GM21528 (cell line): ENCODE measurements around the gene HEMGN.
"Not testable (repeated sequence)": the region's sequence is repeated elsewhere in the genome, so short reads cannot be mapped to it uniquely, and the experiment has no call there.

Experiments used
- ATAC-seq: cut with Tn5 transposase; IDR thresholded peaks from one replicate; pipeline ENCODE4 v1.9.1; 2021; ENCODE audit warnings: mild to moderate bottlenecking, moderate library complexity; ENCODE audit not compliant: unreplicated experiment, low FRiP score

HEMGN gene, protein sequence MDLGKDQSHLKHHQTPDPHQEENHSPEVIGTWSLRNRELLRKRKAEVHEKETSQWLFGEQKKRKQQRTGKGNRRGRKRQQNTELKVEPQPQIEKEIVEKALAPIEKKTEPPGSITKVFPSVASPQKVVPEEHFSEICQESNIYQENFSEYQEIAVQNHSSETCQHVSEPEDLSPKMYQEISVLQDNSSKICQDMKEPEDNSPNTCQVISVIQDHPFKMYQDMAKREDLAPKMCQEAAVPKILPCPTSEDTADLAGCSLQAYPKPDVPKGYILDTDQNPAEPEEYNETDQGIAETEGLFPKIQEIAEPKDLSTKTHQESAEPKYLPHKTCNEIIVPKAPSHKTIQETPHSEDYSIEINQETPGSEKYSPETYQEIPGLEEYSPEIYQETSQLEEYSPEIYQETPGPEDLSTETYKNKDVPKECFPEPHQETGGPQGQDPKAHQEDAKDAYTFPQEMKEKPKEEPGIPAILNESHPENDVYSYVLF

DNA sequence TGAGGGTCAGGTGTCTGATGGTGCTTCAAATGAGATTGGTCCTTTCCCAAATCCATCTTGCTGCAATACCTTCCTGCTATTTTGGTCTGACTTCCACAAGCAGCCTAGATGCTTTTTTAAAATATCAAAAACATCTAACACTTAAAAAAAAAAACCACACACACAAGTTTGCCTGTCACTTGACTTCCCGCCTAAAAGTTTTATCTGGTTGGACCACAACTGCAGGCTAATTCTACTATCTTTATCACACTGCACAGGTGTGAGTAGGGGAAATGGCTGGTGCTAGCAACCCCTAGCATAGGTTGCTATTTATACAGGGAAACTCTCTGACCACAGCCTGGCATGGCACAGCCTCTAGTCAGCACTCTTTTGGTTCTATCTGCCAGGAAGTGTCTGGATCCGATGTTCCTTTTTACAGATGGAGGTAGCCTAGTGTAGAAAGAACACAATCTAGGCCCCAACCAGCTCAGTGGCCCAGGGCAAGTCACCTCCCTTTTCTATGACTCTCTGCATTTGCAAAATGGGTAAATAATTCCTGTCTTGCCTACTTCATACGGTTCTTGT is at the start of gene HEMGN:
TSS of gene HEMGN (minus strand) at position 92 of the 564 bp plus-strand sequence. CDS start at position 56, 36 bp downstream.
- no peak for ATAC-seq

DNA sequence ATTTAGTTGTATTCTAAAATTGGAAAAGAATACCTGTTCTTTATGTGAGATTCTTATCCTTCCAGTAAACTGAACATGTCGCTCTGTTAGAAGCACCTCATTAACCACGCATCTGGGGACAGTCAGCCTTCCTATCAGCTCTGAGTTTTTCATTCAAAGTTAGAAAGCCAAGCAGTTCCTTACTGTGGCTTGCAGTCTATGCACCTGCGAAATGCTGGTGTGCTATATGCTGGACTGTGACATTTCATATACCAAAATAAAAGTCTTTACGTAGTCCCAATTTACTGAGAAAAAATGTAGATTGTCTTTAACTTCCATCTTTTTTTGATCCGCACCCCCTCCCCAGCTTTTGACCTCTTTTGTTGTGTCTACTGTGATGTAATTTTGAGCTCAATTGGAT is 49.5 kb upstream of the HEMGN start:
- no peak for ATAC-seq

DNA sequence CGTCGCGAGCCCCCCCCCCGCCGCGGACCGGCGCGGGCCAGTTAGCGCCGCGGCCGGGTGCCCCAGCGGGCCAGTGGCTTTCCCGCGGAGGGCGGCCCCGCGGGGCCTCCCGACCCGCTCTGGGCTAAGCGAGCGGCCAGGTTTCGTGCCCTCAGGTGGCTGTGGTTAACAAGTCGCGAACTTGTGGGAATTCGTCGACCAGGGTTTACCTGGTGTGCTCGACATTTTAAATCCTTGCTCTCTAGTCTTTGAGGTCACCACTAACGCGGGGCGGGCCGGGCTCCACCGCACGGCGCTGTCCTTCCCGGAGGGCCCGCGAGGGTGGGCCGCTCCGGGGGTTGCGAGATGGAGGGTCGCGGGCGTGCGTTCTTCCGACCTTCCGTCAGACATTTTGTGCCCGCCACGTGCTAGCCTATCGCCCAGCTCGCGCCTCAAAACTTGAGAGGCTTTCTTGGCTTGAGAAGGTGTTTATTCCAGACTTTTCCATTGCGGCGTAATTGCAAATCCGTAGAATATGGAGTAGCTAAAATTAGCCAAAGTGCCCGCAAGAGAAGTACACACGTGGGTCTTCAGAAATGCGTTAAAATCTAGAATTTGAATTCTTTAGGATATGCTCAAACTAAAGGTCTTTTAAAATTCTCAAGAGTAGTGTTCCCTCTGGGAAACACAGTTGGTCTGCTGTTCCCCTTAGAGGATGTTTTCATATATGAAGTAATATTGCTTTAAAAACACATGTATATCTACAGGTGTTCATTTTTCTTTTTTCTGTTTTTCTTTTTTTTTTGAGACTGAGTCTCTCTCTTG is 47.3 kb upstream of the HEMGN start:
- no peak for ATAC-seq

DNA sequence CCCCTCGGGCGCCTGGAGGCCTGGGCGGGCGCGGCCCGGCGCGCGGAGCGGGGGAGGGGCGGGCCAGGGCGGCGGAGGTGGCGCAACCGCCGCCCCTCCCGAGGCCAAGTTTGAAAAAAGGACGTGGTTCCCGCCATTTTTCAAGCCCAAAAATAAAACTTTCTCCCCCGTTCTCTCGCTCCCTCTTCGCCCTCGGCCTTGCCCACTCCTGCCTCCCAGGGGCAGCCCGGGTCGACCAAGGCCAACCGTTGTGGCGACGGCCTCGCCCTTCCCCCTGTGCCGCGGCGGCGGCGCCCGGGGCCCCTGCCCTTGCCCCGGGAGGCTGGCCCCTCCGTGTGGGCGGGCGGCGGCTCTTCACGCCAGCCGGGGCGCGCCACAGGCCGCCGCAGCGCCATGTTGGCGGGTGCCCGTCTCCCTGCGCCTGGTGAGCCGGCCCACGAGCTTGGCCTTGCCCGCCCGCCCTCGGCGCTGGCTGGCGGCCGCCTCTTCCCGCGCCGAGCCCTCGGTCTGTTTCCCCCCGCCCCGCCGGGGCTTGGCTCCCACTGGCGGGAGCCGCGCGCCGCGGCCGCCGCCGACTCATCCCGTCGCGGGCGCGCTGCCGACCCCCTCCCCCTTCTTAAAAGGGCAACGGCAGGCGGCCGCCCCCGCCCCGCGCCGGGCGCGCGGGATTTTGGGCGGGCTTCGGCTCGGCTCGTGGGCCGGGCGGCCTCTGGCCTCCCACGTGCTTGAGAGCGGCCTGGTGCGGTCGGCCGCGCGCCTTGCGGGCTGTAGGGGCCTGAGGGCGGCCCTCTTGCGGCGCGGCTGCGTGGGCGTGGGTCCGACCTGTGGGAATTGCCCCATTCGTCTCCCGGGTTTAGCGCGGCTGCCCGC is 46.5 kb upstream of the HEMGN start:
- ATAC-seq, result peak; percentile 33

DNA sequence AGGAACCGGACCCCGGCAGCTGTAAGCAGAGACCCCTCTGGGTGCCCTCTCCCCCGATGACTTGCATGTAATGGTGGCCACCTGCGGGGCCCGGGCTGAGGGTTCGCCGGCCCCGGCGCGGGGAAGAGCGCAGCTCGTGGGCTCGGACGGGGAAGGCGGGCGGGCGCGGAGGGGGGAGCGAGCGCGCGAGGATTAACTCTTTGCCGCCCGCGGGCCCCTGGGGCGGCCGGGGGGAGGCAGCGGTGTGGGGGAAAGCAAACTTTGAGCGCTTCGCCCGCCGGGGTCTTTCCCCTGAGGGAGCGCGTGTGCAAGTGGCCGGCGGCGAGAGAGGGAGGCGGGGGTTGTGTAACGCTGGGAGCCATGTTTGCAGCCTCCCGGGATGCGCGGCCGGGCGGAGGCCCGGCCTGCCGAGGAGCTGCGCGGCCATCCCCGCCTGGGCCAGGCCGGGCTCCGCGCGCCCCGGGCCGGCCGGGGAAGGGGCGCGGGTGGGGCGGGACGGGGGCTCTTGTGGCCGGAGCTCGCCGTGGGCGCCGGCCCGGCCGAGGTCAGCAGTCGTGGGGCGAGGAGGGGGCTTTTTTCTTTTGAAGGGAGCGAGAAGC is 45.7 kb upstream of the HEMGN start:
- ATAC-seq, result peak; percentile 12

DNA sequence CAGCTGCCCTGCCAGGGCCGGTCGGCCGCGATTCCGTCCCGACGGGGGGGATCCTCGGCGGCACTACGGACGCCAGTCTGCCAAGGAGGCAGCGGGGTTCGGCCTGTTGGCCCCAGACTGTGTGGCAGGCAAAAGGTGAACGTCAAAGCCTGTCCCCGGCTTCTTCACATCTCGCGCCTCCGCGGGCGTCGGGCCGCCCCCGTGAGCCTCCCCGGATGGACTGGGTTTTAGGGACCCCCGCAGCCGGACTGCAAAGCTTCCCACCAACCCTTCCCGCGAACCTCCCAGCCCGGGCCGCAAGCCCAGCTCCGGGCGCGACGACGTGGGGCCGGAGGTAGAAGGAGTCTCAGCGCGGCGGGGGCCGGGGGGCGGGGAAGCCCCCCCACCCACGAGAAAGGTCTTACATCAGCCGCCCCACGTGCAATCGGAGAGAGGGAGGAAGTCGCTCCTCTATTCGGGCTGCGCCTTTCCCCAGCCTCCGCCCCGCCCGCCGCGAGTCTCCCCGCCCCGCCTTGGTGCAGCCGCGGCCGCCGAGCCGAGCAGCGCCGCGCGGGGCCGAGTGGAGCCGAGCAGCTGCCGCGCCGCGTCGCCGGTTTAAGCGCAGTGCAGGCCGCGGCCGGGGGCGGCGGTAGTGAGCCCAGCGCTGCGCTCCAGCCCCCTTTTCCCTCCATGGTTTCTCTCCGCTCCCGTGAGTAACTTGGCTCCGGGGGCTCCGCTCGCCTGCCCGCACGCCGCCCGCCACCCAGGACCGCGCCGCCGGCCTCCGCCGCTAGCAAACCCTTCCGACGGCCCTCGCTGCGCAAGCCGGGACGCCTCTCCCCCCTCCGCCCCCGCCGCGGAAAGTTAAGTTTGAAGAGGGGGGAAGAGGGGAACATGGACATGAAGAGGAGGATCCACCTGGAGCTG is 45.0 kb upstream of the HEMGN start, which contains the start of gene ANP32B:
TSS of gene ANP32B (plus strand) at position 659 of the 906 bp plus-strand sequence. CDS start at position 874, 215 bp downstream.
- peak; percentile 70 for ATAC-seq

DNA sequence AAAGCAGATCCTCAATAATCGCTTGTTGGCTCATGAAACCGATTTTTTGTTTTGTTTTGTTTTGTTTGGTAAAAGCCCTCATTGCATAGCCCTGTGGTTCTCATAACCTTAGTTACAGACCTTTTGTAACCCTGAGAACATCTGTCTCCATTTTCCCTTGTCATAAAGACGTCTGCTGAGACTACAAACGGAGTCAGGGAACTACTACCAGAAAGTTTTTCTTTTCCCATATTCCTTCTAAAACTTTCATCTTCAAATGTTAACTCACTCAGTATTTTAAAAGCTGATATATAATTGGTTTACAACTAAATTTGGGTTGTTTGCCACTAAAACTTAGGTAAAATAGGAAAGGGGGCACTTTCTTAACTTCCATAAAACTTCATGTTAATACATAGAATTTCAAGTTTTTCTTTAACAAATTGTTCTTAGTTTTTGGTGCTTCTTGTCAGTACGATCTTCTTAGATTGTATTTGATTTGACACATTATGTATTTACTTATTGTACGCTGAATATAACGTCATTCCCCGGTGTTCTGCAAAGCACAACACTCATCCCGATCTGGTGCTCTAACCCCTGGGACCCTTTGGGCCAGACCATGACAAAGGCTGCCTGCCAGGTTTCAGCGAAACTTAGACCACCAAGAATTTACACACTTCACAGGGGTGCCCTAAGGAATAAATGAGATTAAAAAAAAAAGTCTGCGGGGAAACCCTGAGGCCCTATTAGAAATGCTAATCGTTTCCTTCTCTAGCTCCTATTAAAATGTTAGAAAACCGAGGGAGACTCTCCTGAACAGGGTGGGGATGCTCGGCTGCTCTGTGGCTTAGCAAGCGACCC is 44.1 kb upstream of the HEMGN start:
- ATAC-seq, result no peak

DNA sequence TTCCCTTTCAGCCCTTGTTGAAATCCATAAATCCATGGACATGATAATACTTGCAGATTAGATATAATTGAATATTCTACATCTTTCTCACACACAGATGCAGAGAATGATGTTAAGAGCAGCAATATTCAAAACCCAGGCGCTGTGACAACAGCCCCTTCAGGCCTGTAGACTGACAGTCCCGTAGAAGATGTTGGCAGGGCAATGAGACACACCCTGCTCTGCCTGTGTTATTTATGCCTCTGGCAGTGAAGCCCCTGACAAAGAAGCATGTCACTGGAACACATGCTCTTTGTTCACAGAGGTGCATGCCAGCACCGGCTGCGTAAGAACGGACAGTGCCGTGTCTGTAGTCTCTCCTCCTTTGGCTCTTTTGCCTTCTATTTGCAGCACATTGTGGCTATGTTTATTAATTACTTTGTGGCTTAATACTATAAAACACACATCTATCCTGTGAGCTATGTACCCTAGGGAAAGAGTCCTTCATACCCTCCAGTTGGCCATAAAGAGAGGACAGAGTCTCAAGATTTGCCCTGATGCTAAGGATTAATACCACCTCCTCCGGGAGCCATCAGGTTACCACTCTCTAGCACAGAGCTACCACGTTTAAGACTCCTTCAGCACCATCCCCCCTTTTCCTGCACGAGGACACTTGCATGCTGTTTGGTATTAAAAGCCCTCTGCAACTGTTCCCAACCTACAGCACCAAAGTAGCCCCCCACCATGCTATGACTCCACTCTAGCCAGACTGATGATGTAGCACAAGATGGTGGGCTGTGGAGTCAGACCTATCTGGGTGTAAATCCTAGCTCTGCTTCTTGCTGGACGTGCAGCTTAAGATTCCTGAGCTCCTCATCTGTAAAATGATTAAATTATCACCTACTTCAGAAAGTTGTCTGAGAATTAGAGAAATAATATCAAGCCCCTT is 43.2 kb upstream of the HEMGN start:
- no peak for ATAC-seq

DNA sequence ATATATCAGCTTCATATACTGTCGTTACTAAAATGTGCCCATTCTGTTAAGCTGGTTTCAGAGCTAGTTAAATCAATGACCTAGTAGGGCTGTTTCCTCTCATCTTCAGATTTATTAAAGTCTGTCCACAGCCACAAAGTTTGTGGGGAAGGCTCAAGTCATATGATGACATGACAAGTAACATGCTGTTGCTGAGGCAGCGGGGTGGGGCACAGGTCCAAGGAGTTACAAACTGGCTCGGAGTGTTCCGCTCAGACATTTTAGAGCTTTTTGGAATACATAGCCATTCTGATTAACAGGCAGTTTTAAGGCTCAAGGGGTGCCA is 42.5 kb upstream of the HEMGN start:
- no peak for ATAC-seq

DNA sequence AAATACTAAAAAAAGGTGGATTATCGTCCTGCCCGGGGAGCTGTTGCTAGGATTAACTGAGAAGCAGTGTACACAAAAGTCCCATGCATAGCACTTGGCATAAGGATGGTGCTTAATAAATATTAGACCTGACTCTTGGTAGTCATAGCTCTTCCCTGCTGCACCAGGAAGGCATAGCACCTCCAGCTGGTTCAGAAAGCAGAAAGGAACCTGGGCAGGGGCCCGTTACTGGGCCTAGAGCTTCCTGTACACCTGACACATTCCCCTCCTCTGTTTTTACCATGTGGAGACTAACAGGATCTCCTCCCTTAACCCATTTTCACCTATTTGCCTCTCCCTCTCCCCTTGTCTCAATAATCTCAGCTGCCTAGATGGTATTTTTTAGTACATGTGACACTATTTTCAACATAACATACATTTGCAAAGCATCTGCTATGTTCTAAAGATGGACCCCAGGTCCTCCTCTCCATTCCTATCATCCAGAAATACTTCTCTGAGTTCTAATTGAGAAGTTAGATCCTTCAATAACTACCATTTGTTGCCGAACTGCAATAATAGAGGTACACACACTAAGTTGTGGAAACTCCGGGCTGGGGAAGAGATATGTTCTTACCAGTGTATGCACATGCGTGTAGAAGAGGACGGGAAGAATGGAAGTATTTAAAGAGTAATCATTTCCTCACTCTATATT is 42.0 kb upstream of the HEMGN start:
- no peak for ATAC-seq

DNA sequence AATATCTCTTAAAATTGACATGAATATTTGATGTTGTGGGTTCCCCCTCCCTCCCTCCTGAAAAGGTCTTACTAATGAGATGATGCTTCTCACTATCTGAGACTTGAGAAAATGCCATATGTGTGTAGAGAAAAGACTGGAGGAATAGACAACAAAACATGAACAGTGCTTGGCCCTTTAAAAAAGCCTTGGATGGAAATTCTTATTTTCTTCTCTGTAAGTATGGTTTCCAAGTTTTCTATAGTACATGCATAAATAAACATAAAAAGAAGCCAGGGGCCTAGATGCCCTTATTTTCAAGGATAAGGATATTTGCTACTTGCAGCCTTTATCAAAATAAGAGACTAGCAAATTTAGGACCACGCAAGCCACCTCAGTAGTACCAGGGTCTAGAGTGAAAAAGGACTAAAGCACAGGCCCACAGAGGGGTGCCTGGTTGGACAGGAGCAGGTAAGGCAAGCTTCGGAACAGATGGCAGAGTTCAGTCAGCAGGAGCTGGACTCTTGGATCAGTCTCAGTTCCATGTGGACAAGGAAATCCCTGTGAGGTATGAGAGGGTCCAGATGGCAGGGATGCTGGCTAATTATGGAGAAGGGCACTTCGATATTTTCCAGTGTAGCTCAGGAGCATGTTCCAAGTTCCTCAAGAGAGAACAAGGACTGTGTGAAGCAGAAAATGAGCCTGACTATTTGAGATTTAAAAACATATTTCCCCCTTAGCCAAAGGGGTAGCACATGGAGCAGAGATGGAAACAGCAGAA is 40.6 kb upstream of the HEMGN start:
- no peak for ATAC-seq

DNA sequence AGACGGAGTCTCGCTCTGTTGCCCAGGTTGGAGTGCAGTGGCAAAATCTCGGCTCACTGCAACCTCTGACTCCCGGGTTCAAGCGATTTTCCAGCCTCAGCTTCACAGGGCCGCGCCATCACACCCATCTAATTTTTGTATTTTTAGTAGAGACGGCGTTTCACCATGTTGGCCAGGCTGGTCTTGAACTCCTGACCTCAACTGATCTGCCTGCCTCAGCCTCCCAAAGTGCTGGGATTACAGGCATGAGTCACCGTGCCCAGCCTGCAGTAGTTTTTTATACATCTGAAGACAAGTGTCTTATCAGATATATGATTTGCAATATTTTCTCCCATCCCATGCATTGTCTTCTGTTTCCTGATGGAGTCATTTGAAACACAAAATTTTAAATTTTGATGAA is 38.7 kb upstream of the HEMGN start:
- not testable (repeated sequence) for ATAC-seq

DNA sequence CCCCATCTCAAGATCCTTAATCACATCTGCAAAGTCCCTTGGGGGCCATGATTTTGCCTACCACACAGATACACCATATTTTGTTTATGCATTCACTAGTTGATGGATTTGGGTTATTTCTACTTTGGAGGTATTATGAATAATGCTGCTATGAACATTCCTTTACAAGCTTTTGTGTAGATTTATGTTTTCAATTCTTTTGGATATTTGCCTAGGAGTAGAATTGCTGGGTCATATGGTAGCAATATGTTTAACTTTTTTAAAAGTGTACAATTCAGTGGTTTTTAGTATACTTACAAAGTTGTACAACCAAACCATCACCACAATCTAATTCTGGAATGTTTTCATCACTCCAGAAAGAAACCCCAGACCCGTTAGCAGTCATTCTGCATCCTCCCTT is 37.4 kb upstream of the HEMGN start:
- no peak for ATAC-seq

DNA sequence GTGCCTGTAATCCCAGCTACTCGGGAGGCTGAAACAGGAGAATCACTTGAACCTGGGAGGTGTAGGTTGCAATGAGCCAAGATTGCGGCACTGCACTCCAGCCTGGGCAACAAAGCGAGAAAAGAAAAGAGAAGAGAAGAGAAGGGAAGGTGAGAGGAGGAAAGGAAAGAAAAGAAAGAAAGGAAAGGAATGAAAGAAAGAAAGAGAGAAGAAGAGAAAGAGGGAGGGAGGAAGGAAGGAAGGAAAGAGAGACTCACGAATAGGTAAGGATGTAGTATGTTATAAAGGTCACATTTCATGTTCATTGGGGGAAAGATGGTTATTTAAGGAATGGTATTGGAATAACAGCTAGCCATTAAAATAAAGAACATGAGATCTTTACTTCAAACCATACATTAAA is 34.8 kb upstream of the HEMGN start:
- ATAC-seq, result no peak

DNA sequence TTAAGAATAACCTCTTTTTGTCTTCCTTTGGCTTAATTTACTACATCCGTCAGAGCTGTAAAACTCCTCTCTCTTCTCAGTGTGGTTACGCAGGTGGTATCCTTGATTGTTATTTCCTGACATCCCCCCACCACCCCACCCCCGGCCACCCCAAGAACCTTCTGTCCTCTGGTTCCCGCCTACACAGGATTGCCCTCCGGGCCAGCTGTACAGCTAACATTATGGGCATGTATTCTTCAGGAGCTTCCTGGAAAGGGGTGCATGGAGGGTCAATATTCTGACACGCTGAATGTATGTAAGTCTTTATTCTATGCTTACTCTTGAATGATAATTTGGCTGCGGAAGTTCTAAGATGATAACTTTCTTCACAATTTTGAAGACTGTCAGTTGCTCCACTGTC is 32.2 kb upstream of the HEMGN start:
- ATAC-seq, result no peak

DNA sequence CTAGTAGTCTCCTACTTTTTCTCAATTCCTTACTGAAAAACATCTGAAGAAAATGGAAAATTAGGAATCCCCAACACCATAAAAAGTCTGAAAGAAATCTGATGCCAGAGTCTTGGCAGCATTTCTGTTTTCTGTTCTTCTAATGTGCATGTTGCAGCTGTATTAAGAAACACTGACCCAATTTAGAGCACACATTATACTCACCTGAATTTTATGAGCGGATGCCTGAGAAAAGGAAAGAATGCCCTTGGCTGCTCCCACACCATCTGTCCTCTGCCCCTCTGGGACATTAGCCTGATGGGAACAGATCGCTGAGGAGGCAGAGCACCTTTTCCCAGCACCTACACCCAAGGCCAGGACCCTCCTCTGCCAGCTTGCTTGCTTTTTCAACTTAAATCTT is 31.0 kb upstream of the HEMGN start:
- ATAC-seq, result no peak
